ENCODE measurements around the gene CREB3L4. TPM values are rescaled to one million over a fixed set of nuclear protein-coding genes. Genes with fewer than 3 reads are reported as not detected.

CREB3L4 gene
- total and polyA plus RNA-seq, 2 of the 13 experiments (the other 11 are each of a cell fraction or from before 2014, with no cell fraction given), result 9.9 to 18.7 TPM

DNA sequence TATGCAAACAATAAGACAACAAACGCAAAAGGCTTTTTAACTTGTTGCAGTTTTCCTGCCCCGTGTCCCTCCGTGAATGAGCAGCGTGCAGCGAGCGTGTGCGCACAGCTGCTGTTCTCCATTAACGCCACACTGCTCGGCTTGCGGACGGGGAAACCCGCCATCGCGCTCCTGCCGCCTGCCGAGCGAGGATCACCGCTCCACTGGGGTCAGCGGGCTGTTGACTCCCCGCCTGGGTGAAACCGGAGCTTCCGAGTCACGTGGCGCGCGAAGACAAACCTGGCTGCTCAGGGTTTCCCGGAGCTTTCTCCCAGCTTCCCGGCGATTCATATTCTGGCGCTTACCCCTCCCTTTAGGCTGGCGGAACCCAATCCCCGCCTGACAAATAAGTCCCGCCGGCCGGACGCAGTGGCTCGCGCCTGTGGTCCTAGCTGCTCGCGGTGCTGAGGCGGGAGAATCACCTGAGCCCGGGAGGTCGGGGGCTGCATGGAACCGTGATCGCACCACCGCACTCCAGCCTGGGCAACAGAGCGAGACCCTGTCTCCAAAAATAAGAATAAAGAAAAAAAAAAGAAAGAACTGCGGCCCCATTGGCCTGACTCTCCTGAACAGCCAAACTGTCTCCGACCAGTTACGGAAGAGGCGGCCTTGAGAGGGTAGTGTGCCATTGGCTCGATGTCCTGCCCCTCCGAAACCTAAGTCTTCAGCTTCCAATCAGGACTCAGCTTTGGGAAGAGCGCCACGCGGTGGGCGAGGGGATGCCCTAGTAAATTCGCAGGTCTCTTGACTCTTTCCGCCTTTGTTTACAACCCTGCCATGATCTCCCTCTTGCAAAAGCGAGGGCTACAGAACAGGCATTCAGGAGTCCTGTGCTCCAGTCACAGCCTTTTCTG, at the start of gene CREB3L4 (continued):
- TF ChIP-seq FOXO4 (CRISPR knock-in tag; conservative IDR thresholded peaks at IDR 0.05), result no peak
- TF ChIP-seq ZMAT3 (CRISPR knock-in tag; conservative IDR thresholded peaks at IDR 0.05), result peak; percentile 94
- peak; percentile 95 for TF ChIP-seq TAF1 (CRISPR knock-in tag; IDR thresholded peaks at IDR 0.05)
- TF ChIP-seq SMYD3 (CRISPR knock-in tag; IDR thresholded peaks at IDR 0.05), result peak; percentile 62
- TF ChIP-seq NR1H2 (CRISPR knock-in tag; IDR thresholded peaks at IDR 0.05; ENCODE audit: borderline replicate concordance, low read depth), result no peak
- TF ChIP-seq, protein P1, sequence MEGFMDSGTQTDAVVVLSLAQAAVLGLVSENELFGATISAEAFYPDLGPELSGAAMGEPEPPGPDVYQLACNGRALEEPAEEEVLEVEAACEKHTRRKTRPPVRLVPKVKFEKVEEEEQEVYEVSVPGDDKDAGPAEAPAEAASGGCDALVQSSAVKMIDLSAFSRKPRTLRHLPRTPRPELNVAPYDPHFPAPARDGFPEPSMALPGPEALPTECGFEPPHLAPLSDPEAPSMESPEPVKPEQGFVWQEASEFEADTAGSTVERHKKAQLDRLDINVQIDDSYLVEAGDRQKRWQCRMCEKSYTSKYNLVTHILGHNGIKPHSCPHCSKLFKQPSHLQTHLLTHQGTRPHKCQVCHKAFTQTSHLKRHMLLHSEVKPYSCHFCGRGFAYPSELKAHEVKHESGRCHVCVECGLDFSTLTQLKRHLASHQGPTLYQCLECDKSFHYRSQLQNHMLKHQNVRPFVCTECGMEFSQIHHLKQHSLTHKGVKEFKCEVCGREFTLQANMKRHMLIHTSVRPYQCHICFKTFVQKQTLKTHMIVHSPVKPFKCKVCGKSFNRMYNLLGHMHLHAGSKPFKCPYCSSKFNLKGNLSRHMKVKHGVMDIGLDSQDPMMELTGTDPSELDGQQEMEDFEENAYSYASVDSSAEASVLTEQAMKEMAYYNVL (CRISPR knock-in tag; IDR thresholded peaks at IDR 0.05; ENCODE audit: borderline replicate concordance), result peak; percentile 58; the same call in 1 of the 2 replicates
- TF ChIP-seq BORCS8-MEF2B (CRISPR knock-in tag; IDR thresholded peaks at IDR 0.05), result peak; percentile 92
- peak; percentile 93 for TF ChIP-seq ZNF616 (CRISPR knock-in tag; IDR thresholded peaks at IDR 0.05; ENCODE audit: low read depth)
- TF ChIP-seq ZSCAN29 (CRISPR knock-in tag; conservative IDR thresholded peaks at IDR 0.05), result peak; percentile 82
- peak; percentile 95 for TF ChIP-seq POLR2G (IDR thresholded peaks at IDR 0.05; ENCODE audit: low read depth, low read length)
- TF ChIP-seq ZKSCAN5 (CRISPR knock-in tag; IDR thresholded peaks at IDR 0.05), result no peak
- TF ChIP-seq FOXK1 (CRISPR knock-in tag; IDR thresholded peaks at IDR 0.05; ENCODE audit: borderline replicate concordance, low read depth), result peak; percentile 72
- no peak for TF ChIP-seq ZNF20 (CRISPR knock-in tag; IDR thresholded peaks at IDR 0.05)
- TF ChIP-seq ZBTB21 (CRISPR knock-in tag; IDR thresholded peaks at IDR 0.05), result no peak
- no peak for TF ChIP-seq ZFP36 (IDR thresholded peaks at IDR 0.05; ENCODE audit: borderline replicate concordance, low read depth, low read length, partially characterized antibody)
- peak; percentile 15; the same call in 1 of the 2 replicates for TF ChIP-seq RCOR2 (CRISPR knock-in tag; IDR thresholded peaks at IDR 0.05)
- TF ChIP-seq KMT2A (CRISPR knock-in tag; IDR thresholded peaks at IDR 0.05), result peak; percentile 86
- peak; percentile 92 for TF ChIP-seq MXD1 (CRISPR knock-in tag; IDR thresholded peaks at IDR 0.05)
- peak; percentile 65 for TF ChIP-seq HMGXB3 (CRISPR knock-in tag; IDR thresholded peaks at IDR 0.05; ENCODE audit: borderline replicate concordance)
- TF ChIP-seq RBM39 (IDR thresholded peaks at IDR 0.05; ENCODE audit: low read depth, low read length, poor library complexity, severe bottlenecking), result peak; percentile 40
- TF ChIP-seq FOXM1 (CRISPR knock-in tag; IDR thresholded peaks at IDR 0.05), result no peak
- TF ChIP-seq ELF3 (CRISPR knock-in tag; IDR thresholded peaks at IDR 0.05), result peak; percentile 51

Measured in HepG2 (cell line).